ENCODE measurements around the gene ANXA2. TPM values are rescaled to one million over a fixed set of nuclear protein-coding genes. Genes with fewer than 3 reads are reported as not detected.

ANXA2 gene
- total and polyA plus RNA-seq, 10 of the 15 experiments (the other 5 are each of a cell fraction or from before 2014, with no cell fraction given), result 135 to 540 (median 281) TPM

DNA sequence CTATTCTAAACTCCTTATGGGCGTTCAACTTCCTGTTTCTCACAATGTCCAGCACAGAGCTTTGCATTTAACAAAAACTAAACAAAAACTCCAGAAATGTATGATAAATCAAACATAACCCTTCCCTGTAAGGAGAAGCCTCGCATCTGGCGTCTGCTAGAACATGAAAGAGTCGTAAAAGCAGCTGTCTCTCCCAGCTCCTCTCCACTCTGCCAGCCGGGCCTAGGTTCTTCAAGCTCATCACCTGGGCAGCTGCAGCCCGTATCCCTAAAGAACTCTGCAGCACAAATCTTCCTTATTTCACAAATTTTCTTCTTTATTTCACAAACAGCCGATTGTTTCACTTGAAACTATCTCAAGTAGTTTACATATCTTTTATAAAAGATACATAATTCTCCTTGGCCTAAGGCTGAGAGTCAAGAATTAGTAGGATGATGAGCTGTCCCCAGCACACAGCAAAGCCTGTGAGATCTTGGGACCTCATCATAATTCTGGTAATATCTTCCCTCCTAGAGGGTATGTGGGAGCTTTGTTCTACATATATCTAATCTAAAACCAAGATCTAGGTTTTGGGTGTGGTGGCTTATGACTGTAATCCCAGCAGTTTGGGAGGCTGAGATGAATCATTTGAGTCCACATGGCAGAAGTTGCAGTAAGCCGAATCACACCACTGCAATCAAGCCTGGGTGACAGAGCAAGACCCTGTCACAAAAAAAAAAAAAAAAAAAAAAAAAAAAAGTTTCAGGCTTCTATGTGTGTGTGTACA, 35.3 kb downstream of the ANXA2 start:
- ATAC-seq, result no peak
- H3K9me3 ChIP-seq (replicated peaks; ENCODE audit: control insufficient read depth, insufficient read depth, low read length), result no peaks in the 10 kb centered on the region
- DNase-seq (ENCODE audit: low read depth, low spot score), result no peak
- in situ Hi-C loops (cut with MboI) (loop anchor here (5.0 to 25.0 kb wide), 2 partner anchors 150 to 1475 kb away; no protein-coding TSS in a partner anchor), intact Hi-C loops (cut with micrococcal nuclease; ENCODE audit: unreplicated experiment) (loop anchor here (5.0 kb wide), 1 partner anchor 80 kb away; no protein-coding TSS in a partner anchor)
- H3K79me2 ChIP-seq (ENCODE audit: control insufficient read depth, insufficient read depth, low read length), result no peaks in the 10 kb centered on the region
- H4K20me1 ChIP-seq (ENCODE audit: control insufficient read depth, insufficient read depth), result no peaks in the 10 kb centered on the region
- H3K4me3 ChIP-seq, result no peak overlapping the region
- WGBS (ENCODE audit: insufficient coverage, insufficient replicate concordance, low lambda C conversion rate, missing lambda C conversion rate), result 55% methylated on average over 8 of the region's 8 CpGs
- TF ChIP-seq, protein P1, sequence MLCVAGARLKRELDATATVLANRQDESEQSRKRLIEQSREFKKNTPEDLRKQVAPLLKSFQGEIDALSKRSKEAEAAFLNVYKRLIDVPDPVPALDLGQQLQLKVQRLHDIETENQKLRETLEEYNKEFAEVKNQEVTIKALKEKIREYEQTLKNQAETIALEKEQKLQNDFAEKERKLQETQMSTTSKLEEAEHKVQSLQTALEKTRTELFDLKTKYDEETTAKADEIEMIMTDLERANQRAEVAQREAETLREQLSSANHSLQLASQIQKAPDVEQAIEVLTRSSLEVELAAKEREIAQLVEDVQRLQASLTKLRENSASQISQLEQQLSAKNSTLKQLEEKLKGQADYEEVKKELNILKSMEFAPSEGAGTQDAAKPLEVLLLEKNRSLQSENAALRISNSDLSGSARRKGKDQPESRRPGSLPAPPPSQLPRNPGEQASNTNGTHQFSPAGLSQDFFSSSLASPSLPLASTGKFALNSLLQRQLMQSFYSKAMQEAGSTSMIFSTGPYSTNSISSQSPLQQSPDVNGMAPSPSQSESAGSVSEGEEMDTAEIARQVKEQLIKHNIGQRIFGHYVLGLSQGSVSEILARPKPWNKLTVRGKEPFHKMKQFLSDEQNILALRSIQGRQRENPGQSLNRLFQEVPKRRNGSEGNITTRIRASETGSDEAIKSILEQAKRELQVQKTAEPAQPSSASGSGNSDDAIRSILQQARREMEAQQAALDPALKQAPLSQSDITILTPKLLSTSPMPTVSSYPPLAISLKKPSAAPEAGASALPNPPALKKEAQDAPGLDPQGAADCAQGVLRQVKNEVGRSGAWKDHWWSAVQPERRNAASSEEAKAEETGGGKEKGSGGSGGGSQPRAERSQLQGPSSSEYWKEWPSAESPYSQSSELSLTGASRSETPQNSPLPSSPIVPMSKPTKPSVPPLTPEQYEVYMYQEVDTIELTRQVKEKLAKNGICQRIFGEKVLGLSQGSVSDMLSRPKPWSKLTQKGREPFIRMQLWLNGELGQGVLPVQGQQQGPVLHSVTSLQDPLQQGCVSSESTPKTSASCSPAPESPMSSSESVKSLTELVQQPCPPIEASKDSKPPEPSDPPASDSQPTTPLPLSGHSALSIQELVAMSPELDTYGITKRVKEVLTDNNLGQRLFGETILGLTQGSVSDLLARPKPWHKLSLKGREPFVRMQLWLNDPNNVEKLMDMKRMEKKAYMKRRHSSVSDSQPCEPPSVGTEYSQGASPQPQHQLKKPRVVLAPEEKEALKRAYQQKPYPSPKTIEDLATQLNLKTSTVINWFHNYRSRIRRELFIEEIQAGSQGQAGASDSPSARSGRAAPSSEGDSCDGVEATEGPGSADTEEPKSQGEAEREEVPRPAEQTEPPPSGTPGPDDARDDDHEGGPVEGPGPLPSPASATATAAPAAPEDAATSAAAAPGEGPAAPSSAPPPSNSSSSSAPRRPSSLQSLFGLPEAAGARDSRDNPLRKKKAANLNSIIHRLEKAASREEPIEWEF (IDR thresholded peaks at IDR 0.05; ENCODE audit: insufficient replicate concordance, low read depth, low read length), result no peak
- TF ChIP-seq FOXM1 (IDR thresholded peaks at IDR 0.05; ENCODE audit: low read depth, low read length) (no peak), CHD4 (IDR thresholded peaks at IDR 0.05) (no peak), CBFB (IDR thresholded peaks at IDR 0.05; ENCODE audit: low read depth) (no peak)
- TF ChIP-seq, protein P2, sequence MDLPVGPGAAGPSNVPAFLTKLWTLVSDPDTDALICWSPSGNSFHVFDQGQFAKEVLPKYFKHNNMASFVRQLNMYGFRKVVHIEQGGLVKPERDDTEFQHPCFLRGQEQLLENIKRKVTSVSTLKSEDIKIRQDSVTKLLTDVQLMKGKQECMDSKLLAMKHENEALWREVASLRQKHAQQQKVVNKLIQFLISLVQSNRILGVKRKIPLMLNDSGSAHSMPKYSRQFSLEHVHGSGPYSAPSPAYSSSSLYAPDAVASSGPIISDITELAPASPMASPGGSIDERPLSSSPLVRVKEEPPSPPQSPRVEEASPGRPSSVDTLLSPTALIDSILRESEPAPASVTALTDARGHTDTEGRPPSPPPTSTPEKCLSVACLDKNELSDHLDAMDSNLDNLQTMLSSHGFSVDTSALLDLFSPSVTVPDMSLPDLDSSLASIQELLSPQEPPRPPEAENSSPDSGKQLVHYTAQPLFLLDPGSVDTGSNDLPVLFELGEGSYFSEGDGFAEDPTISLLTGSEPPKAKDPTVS (IDR thresholded peaks at IDR 0.05; ENCODE audit: low read depth, low read length), result no peak
- H3K36me3 ChIP-seq (ENCODE audit: control insufficient read depth in 2 of 2, insufficient read depth in 2 of 2, low read length in 1 of 2), result peaks cover 2 to 17% of the 10 kb centered on the region in 2 experiments; a peak in 3 of 4 replicates
- SMC1A ChIA-PET (ENCODE audit: uncharacterized antibody, unreplicated experiment), result interaction anchor here (0.6 to 2.2 kb wide), 10 partner anchors 24 to 556 kb away, joined by 3 to 14 read pairs (median 4); no protein-coding TSS in a partner anchor
- no peak for FAIRE-seq
- no peak overlapping the region for H3K9ac ChIP-seq (ENCODE audit: control insufficient read depth, insufficient read depth, low read length)
- RAD21 ChIA-PET (ENCODE audit: unreplicated experiment), result interaction anchor here (1.0 to 5.1 kb wide), 6 partner anchors 32 to 158 kb away, joined by 3 to 44 read pairs (median 3); no protein-coding TSS in a partner anchor
- H3K27ac ChIP-seq (ENCODE audit: control insufficient read depth, insufficient read depth), result no peak overlapping the region
- H3K4me1 ChIP-seq (ENCODE audit: control insufficient read depth, insufficient read depth, low read length), result no peaks in the 10 kb centered on the region
- H2AFZ ChIP-seq (ENCODE audit: control insufficient read depth, low read depth, low read length), result no peak overlapping the region
- no peaks in the 10 kb centered on the region for H3K27me3 ChIP-seq (replicated peaks in 1 of 2; ENCODE audit: control insufficient read depth in 2 of 2, insufficient read depth in 2 of 2, low read length in 1 of 2)
- no peak overlapping the region for H3K4me2 ChIP-seq (ENCODE audit: control insufficient read depth, insufficient read depth)
- POLR2A ChIA-PET, result no interaction called here
- BruUV-seq (replicated peaks), result no TSS peak
- CTCF ChIA-PET, result interaction anchor here (0.7 to 7.0 kb wide), 19 partner anchors 15 to 1470 kb away, joined by 3 to 74 read pairs (median 4); no protein-coding TSS in a partner anchor
